ENCODE results near the gene TMBIM1.
"Not testable (repeated sequence)": the region's sequence is repeated elsewhere in the genome, so short reads cannot be mapped to it uniquely, and the experiment has no call there.

Gene TMBIM1

GRCh38 chr2:218275371-218276072 is 16.8 kb downstream of the TMBIM1 start:
- Histone ChIP-seq H3K36me3 (ENCODE audit: control insufficient read depth, insufficient read depth, low read length, severe bottlenecking) (peaks cover 71% of the 10 kb centered on the region), H3K4me3 (ENCODE audit: low read length) (no peak overlapping the region)

GRCh38 chr2:218274586-218274985 is 17.7 kb downstream of the TMBIM1 start:
- Histone ChIP-seq H3K9me3 (ENCODE audit: control insufficient read depth, low read length) (no peaks in the 10 kb centered on the region), H3K36me3 (ENCODE audit: control insufficient read depth, insufficient read depth, low read length, severe bottlenecking) (peaks cover 61% of the 10 kb centered on the region), H3K4me3 (ENCODE audit: low read length) (no peak overlapping the region), H3K4me1 (ENCODE audit: control insufficient read depth, insufficient read depth, low read length) (peaks cover 43% of the 10 kb centered on the region), H3K27me3 (replicated peaks; ENCODE audit: control insufficient read depth, insufficient read depth, low read length) (no peaks in the 10 kb centered on the region), H3K9ac (ENCODE audit: low read length) (peak overlapping the region; percentile 49)
- DNase-seq (ENCODE audit: low read depth), result no peak

More at GRCh38 chr2:218275371-218276072, 16.8 kb downstream of the TMBIM1 start:
- Histone ChIP-seq H3K9me3 (ENCODE audit: control insufficient read depth, low read length) (no peaks in the 10 kb centered on the region), H3K27me3 (replicated peaks; ENCODE audit: control insufficient read depth, insufficient read depth, low read length) (no peaks in the 10 kb centered on the region), H3K4me1 (ENCODE audit: control insufficient read depth, insufficient read depth, low read length) (peaks cover 43% of the 10 kb centered on the region), H3K9ac (ENCODE audit: low read length) (peak overlapping the region; percentile 49)
- no peak for DNase-seq (ENCODE audit: low read depth)

- Histone ChIP-seq H3K4me1 (ENCODE audit: control insufficient read depth, insufficient read depth, low read length) (peaks cover 47% of the 10 kb centered on the region), H3K9me3 (ENCODE audit: control insufficient read depth, low read length) (no peaks in the 10 kb centered on the region), H3K27me3 (replicated peaks; ENCODE audit: control insufficient read depth, insufficient read depth, low read length) (no peaks in the 10 kb centered on the region), H3K36me3 (ENCODE audit: control insufficient read depth, insufficient read depth, low read length, severe bottlenecking) (peaks cover 54% of the 10 kb centered on the region), H3K4me3 (ENCODE audit: low read length) (no peak overlapping the region), H3K9ac (ENCODE audit: low read length) (peak overlapping the region; percentile 49)
- no peak for DNase-seq (ENCODE audit: low read depth)
Measured at GRCh38 chr2:218273908-218274249, 18.4 kb downstream of the TMBIM1 start.

- peaks cover 48% of the 10 kb centered on the region for H3K4me1 ChIP-seq (ENCODE audit: control insufficient read depth, insufficient read depth, low read length)
- not testable (repeated sequence) for H3K9me3 ChIP-seq (ENCODE audit: control insufficient read depth, low read length); DNase-seq (ENCODE audit: low read depth); H3K27me3 ChIP-seq (replicated peaks; ENCODE audit: control insufficient read depth, insufficient read depth, low read length); H3K4me3 ChIP-seq (ENCODE audit: low read length)
- H3K36me3 ChIP-seq (ENCODE audit: control insufficient read depth, insufficient read depth, low read length, severe bottlenecking), result peaks cover 49% of the 10 kb centered on the region
- H3K9ac ChIP-seq (ENCODE audit: low read length), result peak overlapping the region; percentile 95
Measured at GRCh38 chr2:218273214-218273907, 18.9 kb downstream of the TMBIM1 start.

- Histone ChIP-seq H3K9me3 (ENCODE audit: control insufficient read depth, low read length) (no peaks in the 10 kb centered on the region), H3K4me3 (ENCODE audit: low read length) (peak overlapping the region; percentile 95), H3K9ac (ENCODE audit: low read length) (peak overlapping the region; percentile 95), H3K4me1 (ENCODE audit: control insufficient read depth, insufficient read depth, low read length) (peaks cover 48% of the 10 kb centered on the region), H3K27me3 (replicated peaks; ENCODE audit: control insufficient read depth, insufficient read depth, low read length) (no peaks in the 10 kb centered on the region), H3K36me3 (ENCODE audit: control insufficient read depth, insufficient read depth, low read length, severe bottlenecking) (peaks cover 44% of the 10 kb centered on the region)
- DNase-seq (ENCODE audit: low read depth), result peak; percentile 96
Measured at GRCh38 chr2:218272531-218273212, 19.6 kb downstream of the TMBIM1 start.

GRCh38 chr2:218271865-218272530 is 20.3 kb downstream of the TMBIM1 start:
- H3K4me1 ChIP-seq (ENCODE audit: control insufficient read depth, insufficient read depth, low read length), result peaks cover 48% of the 10 kb centered on the region
- H3K9me3 ChIP-seq (ENCODE audit: control insufficient read depth, low read length), result no peaks in the 10 kb centered on the region
- H3K27me3 ChIP-seq (replicated peaks; ENCODE audit: control insufficient read depth, insufficient read depth, low read length), result no peaks in the 10 kb centered on the region
- peak overlapping the region; percentile 95 for H3K4me3 ChIP-seq (ENCODE audit: low read length)
- peaks cover 44% of the 10 kb centered on the region for H3K36me3 ChIP-seq (ENCODE audit: control insufficient read depth, insufficient read depth, low read length, severe bottlenecking)
- DNase-seq (ENCODE audit: low read depth), result peak; percentile 14
- peak overlapping the region; percentile 95 for H3K9ac ChIP-seq (ENCODE audit: low read length)

GRCh38 chr2:218271487-218271797 is 20.9 kb downstream of the TMBIM1 start:
- H3K36me3 ChIP-seq (ENCODE audit: control insufficient read depth, insufficient read depth, low read length, severe bottlenecking), result peaks cover 44% of the 10 kb centered on the region
- no peak for DNase-seq (ENCODE audit: low read depth)
- H3K4me3 ChIP-seq (ENCODE audit: low read length), result peak overlapping the region; percentile 95
- H3K27me3 ChIP-seq (replicated peaks; ENCODE audit: control insufficient read depth, insufficient read depth, low read length), result no peaks in the 10 kb centered on the region
- H3K9me3 ChIP-seq (ENCODE audit: control insufficient read depth, low read length), result no peaks in the 10 kb centered on the region
- peaks cover 48% of the 10 kb centered on the region for H3K4me1 ChIP-seq (ENCODE audit: control insufficient read depth, insufficient read depth, low read length)
- peak overlapping the region; percentile 95 for H3K9ac ChIP-seq (ENCODE audit: low read length)

GRCh38 chr2:218270721-218271486 is 21.4 kb downstream of the TMBIM1 start:
- peak; percentile 47 for DNase-seq (ENCODE audit: low read depth)
- peaks cover 44% of the 10 kb centered on the region for H3K36me3 ChIP-seq (ENCODE audit: control insufficient read depth, insufficient read depth, low read length, severe bottlenecking)
- peak overlapping the region; percentile 95 for H3K9ac ChIP-seq (ENCODE audit: low read length)
- no peaks in the 10 kb centered on the region for H3K9me3 ChIP-seq (ENCODE audit: control insufficient read depth, low read length)
- no peaks in the 10 kb centered on the region for H3K27me3 ChIP-seq (replicated peaks; ENCODE audit: control insufficient read depth, insufficient read depth, low read length)
- H3K4me3 ChIP-seq (ENCODE audit: low read length), result peak overlapping the region; percentile 95
- H3K4me1 ChIP-seq (ENCODE audit: control insufficient read depth, insufficient read depth, low read length), result peaks cover 48% of the 10 kb centered on the region

GRCh38 chr2:218269900-218270720 is 22.2 kb downstream of the TMBIM1 start, which contains the start of the genes AAMP and PNKD:
AAMP (minus strand) TSS chr2:218270137; CDS start chr2:218270086, 51 bp downstream.
PNKD (plus strand) TSS chr2:218270519; CDS start chr2:218270536, 17 bp downstream.
- H3K4me1 ChIP-seq (ENCODE audit: control insufficient read depth, insufficient read depth, low read length), result peaks cover 45% of the 10 kb centered on the region

GRCh38 chr2:218267259-218267658 is 25.0 kb downstream of the TMBIM1 start:
- Histone ChIP-seq H3K4me3 (ENCODE audit: low read length) (no peak overlapping the region), H3K36me3 (ENCODE audit: control insufficient read depth, insufficient read depth, low read length, severe bottlenecking) (peaks cover 48% of the 10 kb centered on the region), H3K27me3 (replicated peaks; ENCODE audit: control insufficient read depth, insufficient read depth, low read length) (no peaks in the 10 kb centered on the region)

More at GRCh38 chr2:218269900-218270720, 22.2 kb downstream of the TMBIM1 start, which contains the start of the genes AAMP and PNKD:
- peak; percentile 100 for DNase-seq (ENCODE audit: low read depth)
- peak within 1 kb of the TSS; percentile 95 for H3K4me3 ChIP-seq (ENCODE audit: low read length)
- peak within 1 kb of the TSS; percentile 96 for H3K9ac ChIP-seq (ENCODE audit: low read length)
- no peaks in the 10 kb centered on the region for H3K9me3 ChIP-seq (ENCODE audit: control insufficient read depth, low read length)
- peaks cover 44% of the 10 kb centered on the region for H3K36me3 ChIP-seq (ENCODE audit: control insufficient read depth, insufficient read depth, low read length, severe bottlenecking)
- no peaks in the 10 kb centered on the region for H3K27me3 ChIP-seq (replicated peaks; ENCODE audit: control insufficient read depth, insufficient read depth, low read length)

More at GRCh38 chr2:218267259-218267658, 25.0 kb downstream of the TMBIM1 start:
- Histone ChIP-seq H3K9ac (ENCODE audit: low read length) (no peak overlapping the region), H3K9me3 (ENCODE audit: control insufficient read depth, low read length) (no peaks in the 10 kb centered on the region), H3K4me1 (ENCODE audit: control insufficient read depth, insufficient read depth, low read length) (peaks cover 29% of the 10 kb centered on the region)
- DNase-seq (ENCODE audit: low read depth), result no peak
